Bronchial epithelial cell (primary cell): Measurements from ENCODE around the gene UBTFL1. TPM values are rescaled to one million over a fixed set of nuclear protein-coding genes. Genes with fewer than 3 reads are reported as not detected.
"Not testable (repeated sequence)": the region's sequence is repeated elsewhere in the genome, so short reads cannot be mapped to it uniquely, and the experiment has no call there.

Source experiments
- DNase-seq: peaks from one replicate; pipeline ENCODE4 v3.0.0-alpha.2; 2010; ENCODE audit warnings: low read depth
- FAIRE-seq: peaks from 2 replicates; lab custom pipeline; 2011; peaks lifted over from hg19 to GRCh38; lab: Jason Lieb, UNC
- H3K27me3 ChIP-seq: 2 replicates; pipeline ENCODE4 v1.5.1; 2011; ENCODE audit warnings: low read length; ENCODE audit not compliant: control insufficient read depth, insufficient read depth
- H3K36me3 ChIP-seq: 2 replicates; pipeline ENCODE4 v1.5.1; 2011; ENCODE audit warnings: low read length; ENCODE audit not compliant: control insufficient read depth, insufficient read depth
- H3K4me3 ChIP-seq: 2 replicates; pipeline ENCODE4 v1.5.1; 2011; ENCODE audit warnings: mild to moderate bottlenecking, low read depth, low read length, control low read depth
- CTCF ChIP-seq: IDR thresholded peaks from 2 replicates; pipeline ENCODE4 v1.5.1; 2011; ENCODE audit warnings: mild to moderate bottlenecking, moderate library complexity, low read length, control low read depth, inconsistent platforms; ENCODE audit not compliant: insufficient read depth, severe bottlenecking
- total RNA-seq: library from RNA; depleted of rRNA; stranded (reverse); fragments of >200 nt; gene quantifications from 2 replicates; pipeline ENCODE4 v1.2.1, GENCODE V29; 2014

UBTFL1 gene
- total RNA-seq, result not detected in 2 replicates

- H3K36me3 ChIP-seq, FAIRE-seq, DNase-seq, H3K27me3 ChIP-seq, H3K4me3 ChIP-seq: not testable (repeated sequence)
These were observed at the start of gene UBTFL1 for GRCh38 chr11:90085650-90086049. UBTFL1 (plus strand) TSS chr11:90085950; CDS start chr11:90085950, 0 bp downstream.

GRCh38 chr11:90051591-90052209 lies 34.0 kb upstream of the UBTFL1 start:
- H3K36me3 ChIP-seq, H3K4me3 ChIP-seq, FAIRE-seq, H3K27me3 ChIP-seq, DNase-seq: not testable (repeated sequence)

GRCh38 chr11:90052311-90052710 lies 33.4 kb upstream of the UBTFL1 start:
- not testable (repeated sequence) for H3K36me3 ChIP-seq, FAIRE-seq, DNase-seq, H3K27me3 ChIP-seq, H3K4me3 ChIP-seq

GRCh38 chr11:90053545-90053944 lies 32.2 kb upstream of the UBTFL1 start:
- not testable (repeated sequence) for H3K27me3 ChIP-seq, H3K4me3 ChIP-seq, FAIRE-seq, DNase-seq, H3K36me3 ChIP-seq

GRCh38 chr11:90088731-90089130 lies 3.0 kb downstream of the UBTFL1 start:
- H3K36me3 ChIP-seq, DNase-seq, H3K4me3 ChIP-seq, H3K27me3 ChIP-seq, FAIRE-seq: not testable (repeated sequence)

- not testable (repeated sequence) for DNase-seq, FAIRE-seq
These were observed 9.6 kb downstream of the UBTFL1 start for GRCh38 chr11:90095230-90095924.

GRCh38 chr11:90098261-90098660 lies 12.5 kb downstream of the UBTFL1 start:
- H3K36me3 ChIP-seq, H3K27me3 ChIP-seq, H3K4me3 ChIP-seq, FAIRE-seq, DNase-seq: not testable (repeated sequence)

More at GRCh38 chr11:90095230-90095924, 9.6 kb downstream of the UBTFL1 start:
- not testable (repeated sequence) for H3K27me3 ChIP-seq, H3K4me3 ChIP-seq, H3K36me3 ChIP-seq

- TF ChIP-seq CTCF, result no peak
- Histone ChIP-seq H3K4me3 (no peak overlapping the region), H3K27me3 (no peaks in the 10 kb centered on the region), H3K36me3 (no peaks in the 10 kb centered on the region)
- DNase-seq (no peak), FAIRE-seq (no peak)
These were observed 14.7 kb downstream of the UBTFL1 start for GRCh38 chr11:90100431-90100830.

- peak; percentile 7 for TF ChIP-seq CTCF
- FAIRE-seq (no peak), DNase-seq (no peak)
- H3K36me3 ChIP-seq, result no peaks in the 10 kb centered on the region
- no peaks in the 10 kb centered on the region for H3K27me3 ChIP-seq
- no peak overlapping the region for H3K4me3 ChIP-seq
These were observed 27.8 kb downstream of the UBTFL1 start for GRCh38 chr11:90113541-90113940.
